ENCODE data around the gene CDH23.

DNA sequence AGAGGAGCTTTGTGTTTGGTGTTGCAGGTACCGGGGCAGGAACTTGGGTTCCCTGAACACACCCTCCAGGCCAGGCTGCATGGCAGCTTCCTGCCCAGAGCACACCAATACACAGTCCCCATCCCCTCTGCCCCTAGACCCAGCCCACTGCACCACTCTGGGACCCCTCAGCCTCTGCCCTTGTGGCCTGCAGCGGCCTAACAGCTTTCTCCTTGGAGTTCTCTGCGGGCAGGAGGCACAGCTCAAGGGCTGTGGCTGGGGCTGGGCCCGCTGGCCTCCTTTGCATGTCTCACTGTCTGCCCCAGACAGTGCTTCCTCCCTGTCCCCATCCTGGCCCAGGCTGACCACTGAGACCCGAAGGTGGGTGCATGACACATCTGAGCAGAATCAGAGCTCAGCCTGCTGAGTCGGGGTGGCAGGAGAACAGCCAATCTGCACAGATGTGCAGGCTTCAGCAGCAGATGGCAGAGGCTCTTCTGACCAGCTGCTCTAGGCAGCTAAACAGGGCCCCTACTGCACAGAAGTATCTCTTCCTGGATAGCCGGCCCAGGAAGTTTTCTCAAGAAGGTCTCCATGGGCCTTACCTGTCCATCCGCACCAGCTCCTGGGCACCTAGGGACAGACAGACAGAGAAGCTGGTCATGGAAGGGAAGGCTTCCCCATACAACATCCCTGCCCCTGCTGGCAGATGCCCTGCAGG, 355.8 kb downstream of the CDH23 start:
- TF ChIP-seq, protein P1, sequence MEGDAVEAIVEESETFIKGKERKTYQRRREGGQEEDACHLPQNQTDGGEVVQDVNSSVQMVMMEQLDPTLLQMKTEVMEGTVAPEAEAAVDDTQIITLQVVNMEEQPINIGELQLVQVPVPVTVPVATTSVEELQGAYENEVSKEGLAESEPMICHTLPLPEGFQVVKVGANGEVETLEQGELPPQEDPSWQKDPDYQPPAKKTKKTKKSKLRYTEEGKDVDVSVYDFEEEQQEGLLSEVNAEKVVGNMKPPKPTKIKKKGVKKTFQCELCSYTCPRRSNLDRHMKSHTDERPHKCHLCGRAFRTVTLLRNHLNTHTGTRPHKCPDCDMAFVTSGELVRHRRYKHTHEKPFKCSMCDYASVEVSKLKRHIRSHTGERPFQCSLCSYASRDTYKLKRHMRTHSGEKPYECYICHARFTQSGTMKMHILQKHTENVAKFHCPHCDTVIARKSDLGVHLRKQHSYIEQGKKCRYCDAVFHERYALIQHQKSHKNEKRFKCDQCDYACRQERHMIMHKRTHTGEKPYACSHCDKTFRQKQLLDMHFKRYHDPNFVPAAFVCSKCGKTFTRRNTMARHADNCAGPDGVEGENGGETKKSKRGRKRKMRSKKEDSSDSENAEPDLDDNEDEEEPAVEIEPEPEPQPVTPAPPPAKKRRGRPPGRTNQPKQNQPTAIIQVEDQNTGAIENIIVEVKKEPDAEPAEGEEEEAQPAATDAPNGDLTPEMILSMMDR (IDR thresholded peaks at IDR 0.05) = no peak
- no peak for TF ChIP-seq POLR2A (IDR thresholded peaks at IDR 0.05)
